Panc1 (cell line): ENCODE measurements around the gene HOXC11. TPM values are rescaled to one million over a fixed set of nuclear protein-coding genes. Genes with fewer than 3 reads are reported as not detected.

Source experiments
- ATAC-seq: fragments of 200-7000 bp; cut with Tn5 transposase; 2 replicates; pipeline ENCODE4 v1.9.1; 2020; ENCODE audit warnings: mild to moderate bottlenecking, moderate library complexity
- BruUV-seq: library from RNA; stranded (reverse); fragments of 400-500 nt; replicated peaks from 2 replicates; lab custom pipeline; 2021; lab: Mats Ljungman, UMichigan
- CTCF ChIA-PET: fragments of 300-600 bp; sonication (Branson Sonifier 250); formaldehyde crosslinking; loops from one replicate; lab custom pipeline; 2022; ENCODE audit warnings: antibody characterized with exemption; lab: Charles Lee
- POLR2A ChIA-PET: fragments of 300-600 bp; sonication (Branson Sonifier 250); formaldehyde crosslinking; loops from one replicate; lab custom pipeline; 2022; ENCODE audit warnings: antibody characterized with exemption; lab: Charles Lee
- DNase-seq: peaks from one replicate; pipeline ENCODE4 v3.0.0-alpha.2; 2010; ENCODE audit warnings: low read depth, low spot score
- H3K27ac ChIP-seq: 2 replicates; pipeline ENCODE4 v1.5.1; 2011; ENCODE audit warnings: mild to moderate bottlenecking, low read length, inconsistent platforms
- H3K27me3 ChIP-seq: fragments of 200-500 bp; sonication (Bioruptor generic); 2 replicates; pipeline ENCODE4 v1.6.0; 2014; ENCODE audit warnings: low read length, inconsistent platforms; ENCODE audit not compliant: control insufficient read depth, insufficient read depth
- H3K36me3 ChIP-seq: fragments of 200-500 bp; sonication (Bioruptor generic); 2 replicates; pipeline ENCODE4 v1.5.1; 2014; ENCODE audit warnings: inconsistent platforms, mild to moderate bottlenecking, low read length, moderate library complexity; ENCODE audit not compliant: control insufficient read depth, insufficient read depth
- H3K4me1 ChIP-seq: 2 replicates; pipeline ENCODE4 v1.5.1; 2011; ENCODE audit warnings: inconsistent platforms, mild to moderate bottlenecking, low read length, moderate library complexity; ENCODE audit not compliant: control insufficient read depth, insufficient read depth
- H3K4me3 ChIP-seq, 2 experiments: 2 replicates each; pipeline ENCODE4 v1.5.1; 2011 to 2012; ENCODE audit warnings: low read depth in 2 of 2, low read length in 2 of 2, mild to moderate bottlenecking in 2 of 2, inconsistent platforms in 1 of 2, moderate library complexity in 1 of 2
- H3K9me3 ChIP-seq: fragments of 200-500 bp; sonication (Bioruptor generic); 2 replicates; pipeline ENCODE4 v1.5.1; 2014; ENCODE audit warnings: low read depth, mild to moderate bottlenecking, inconsistent platforms, low read length, moderate library complexity; ENCODE audit not compliant: control insufficient read depth, insufficient read depth
- CTCF ChIP-seq: fragments of 450-650 bp; IDR thresholded peaks from 2 replicates; pipeline ENCODE4 v1.5.1; 2017; ENCODE audit warnings: mild to moderate bottlenecking
- POLR2AphosphoS5 ChIP-seq: IDR thresholded peaks from 2 replicates; pipeline ENCODE4 v1.6.1; 2012; ENCODE audit warnings: mild to moderate bottlenecking, low read depth, low read length, moderate library complexity
- SIN3A ChIP-seq: IDR thresholded peaks from 2 replicates; pipeline ENCODE4 v1.6.1; 2012; ENCODE audit warnings: low read depth, mild to moderate bottlenecking, low read length, moderate library complexity, borderline replicate concordance; ENCODE audit not compliant: insufficient read depth
- TCF7L2 ChIP-seq: IDR thresholded peaks from 2 replicates; pipeline ENCODE4 v1.6.1; 2011; ENCODE audit warnings: mild to moderate bottlenecking, low read depth, low read length, inconsistent platforms
- in situ Hi-C: cut with HindIII; loops from 2 replicates; pipeline ENCODE4 v1.10.0; 2016; ENCODE audit warnings: low sequenced_read_pairs, low pct_unique_long_range_greater_than_20kb
- intact Hi-C: fragments of 100-400 bp; cut with micrococcal nuclease; formaldehyde crosslinking; loops from one replicate; pipeline ENCODE4 v1.10.0; 2022; ENCODE audit not compliant: unreplicated experiment
- total RNA-seq: library from RNA; stranded (reverse); gene quantifications from one replicate; pipeline ENCODE4 v1.2.1, GENCODE V29; 2021; ENCODE audit not compliant: unreplicated experiment
- TF ChIP-seq, protein P1 (sequence below), 2 experiments: IDR thresholded peaks; 2 replicates each; pipeline ENCODE4 v1.6.1; 2011 to 2012; ENCODE audit warnings: low read depth in 2 of 2, control low read depth in 1 of 2, low read length in 1 of 2, mild to moderate bottlenecking in 1 of 2, moderate library complexity in 1 of 2; ENCODE audit not compliant: insufficient read depth in 1 of 2

HOXC11 gene
- total RNA-seq, 1 experiment from 2014 or later, result 17.0 TPM

DNA sequence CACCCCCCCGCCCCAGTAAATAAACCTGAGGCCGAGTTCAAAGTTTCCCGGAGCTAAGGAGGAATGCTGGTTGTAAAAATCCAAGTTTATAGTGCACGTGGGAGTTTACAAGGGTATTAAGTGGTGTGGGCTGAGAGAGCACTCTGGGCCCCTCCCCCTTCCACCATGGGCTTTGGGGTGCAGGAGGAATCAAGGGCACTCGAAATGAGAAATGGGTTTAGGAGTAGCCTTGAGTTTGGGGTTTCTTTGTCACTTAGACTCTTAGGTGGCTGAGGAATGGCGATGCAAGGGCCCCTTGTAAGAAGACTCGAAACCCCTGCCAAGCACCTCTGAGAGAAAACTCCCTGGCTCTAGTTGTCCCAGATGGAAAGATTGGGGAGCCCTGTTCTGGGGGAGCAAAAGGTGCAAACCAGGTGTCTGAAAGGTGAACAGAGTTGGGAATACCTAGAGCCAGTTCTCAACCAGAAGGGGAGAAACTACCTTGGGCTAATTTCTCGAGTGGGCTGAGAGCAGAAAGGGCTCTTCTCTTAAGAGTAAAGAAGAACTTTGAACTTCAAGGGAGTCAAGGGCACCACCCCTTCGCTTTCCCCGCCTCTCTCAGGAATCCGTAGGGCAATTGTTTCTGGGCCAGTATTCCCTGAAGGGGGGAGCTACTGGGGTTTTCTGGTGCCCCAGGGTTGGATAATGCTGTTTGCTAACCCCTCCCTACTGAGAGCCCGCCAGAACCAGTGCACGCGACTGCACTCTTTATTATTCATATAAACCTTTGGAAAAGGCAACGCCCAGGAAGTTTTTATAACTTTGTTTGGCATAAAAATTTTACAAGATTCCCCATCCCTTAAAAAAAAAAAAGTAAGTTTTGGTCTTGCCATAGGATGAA is 5.8 kb downstream of the HOXC11 start:
- intact Hi-C loops, result no loop called here
- DNase-seq (no peak), ATAC-seq (peak; percentile 33)
- H3K9me3 ChIP-seq, result no peaks in the 10 kb centered on the region
- TF ChIP-seq SIN3A (0 out of 2 replicates have a peak, but pooled peaks have one; percentile 43), TCF7L2 (peak; percentile 86), CTCF (no peak), POLR2AphosphoS5 (peak; percentile 68; the same call in 1 of the 2 replicates)
- TF ChIP-seq, protein P1, sequence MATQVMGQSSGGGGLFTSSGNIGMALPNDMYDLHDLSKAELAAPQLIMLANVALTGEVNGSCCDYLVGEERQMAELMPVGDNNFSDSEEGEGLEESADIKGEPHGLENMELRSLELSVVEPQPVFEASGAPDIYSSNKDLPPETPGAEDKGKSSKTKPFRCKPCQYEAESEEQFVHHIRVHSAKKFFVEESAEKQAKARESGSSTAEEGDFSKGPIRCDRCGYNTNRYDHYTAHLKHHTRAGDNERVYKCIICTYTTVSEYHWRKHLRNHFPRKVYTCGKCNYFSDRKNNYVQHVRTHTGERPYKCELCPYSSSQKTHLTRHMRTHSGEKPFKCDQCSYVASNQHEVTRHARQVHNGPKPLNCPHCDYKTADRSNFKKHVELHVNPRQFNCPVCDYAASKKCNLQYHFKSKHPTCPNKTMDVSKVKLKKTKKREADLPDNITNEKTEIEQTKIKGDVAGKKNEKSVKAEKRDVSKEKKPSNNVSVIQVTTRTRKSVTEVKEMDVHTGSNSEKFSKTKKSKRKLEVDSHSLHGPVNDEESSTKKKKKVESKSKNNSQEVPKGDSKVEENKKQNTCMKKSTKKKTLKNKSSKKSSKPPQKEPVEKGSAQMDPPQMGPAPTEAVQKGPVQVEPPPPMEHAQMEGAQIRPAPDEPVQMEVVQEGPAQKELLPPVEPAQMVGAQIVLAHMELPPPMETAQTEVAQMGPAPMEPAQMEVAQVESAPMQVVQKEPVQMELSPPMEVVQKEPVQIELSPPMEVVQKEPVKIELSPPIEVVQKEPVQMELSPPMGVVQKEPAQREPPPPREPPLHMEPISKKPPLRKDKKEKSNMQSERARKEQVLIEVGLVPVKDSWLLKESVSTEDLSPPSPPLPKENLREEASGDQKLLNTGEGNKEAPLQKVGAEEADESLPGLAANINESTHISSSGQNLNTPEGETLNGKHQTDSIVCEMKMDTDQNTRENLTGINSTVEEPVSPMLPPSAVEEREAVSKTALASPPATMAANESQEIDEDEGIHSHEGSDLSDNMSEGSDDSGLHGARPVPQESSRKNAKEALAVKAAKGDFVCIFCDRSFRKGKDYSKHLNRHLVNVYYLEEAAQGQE (IDR thresholded peaks at IDR 0.05; ENCODE audit: insufficient read depth in 1 of 2, low read depth in 2 of 2, low read length in 1 of 2), result no peak
- in situ Hi-C loops, result no loop called here
- ChIA-PET POLR2A (interaction anchor here (0.5 to 0.6 kb wide), 2 partner anchors 173 to 534 kb away, joined by 5 to 6 read pairs; no protein-coding TSS in a partner anchor), CTCF (interaction anchor here (0.5 to 0.7 kb wide), 3 partner anchors 19 to 237 kb away, joined by 3 to 7 read pairs (median 5); no protein-coding TSS in a partner anchor)
- BruUV-seq, result no TSS peak
- peaks cover 56% of the 10 kb centered on the region for H3K4me1 ChIP-seq
- no peaks in the 10 kb centered on the region for H3K27me3 ChIP-seq
- H3K27ac ChIP-seq, result peak overlapping the region; percentile 100
- no peaks in the 10 kb centered on the region for H3K36me3 ChIP-seq
- peak overlapping the region; percentile 5 to 39; a peak in 3 of 4 replicates for H3K4me3 ChIP-seq

- POLR2A ChIA-PET, result interaction anchor here (0.6 to 0.9 kb wide), 2 partner anchors 14 to 153 kb away, joined by 4 to 5 read pairs; no protein-coding TSS in a partner anchor
- CTCF ChIA-PET, result interaction anchor here (0.6 kb wide), 1 partner anchor 262 kb away, joined by 4 read pairs; no protein-coding TSS in a partner anchor
- Histone ChIP-seq H3K9me3 (no peaks in the 10 kb centered on the region), H3K4me3 (peak overlapping the region; percentile 51 to 65), H3K27ac (peak overlapping the region; percentile 100), H3K36me3 (no peaks in the 10 kb centered on the region), H3K27me3 (no peaks in the 10 kb centered on the region), H3K4me1 (peaks cover 56% of the 10 kb centered on the region)
- DNase-seq, result no peak
- TF ChIP-seq POLR2AphosphoS5 (no peak), SIN3A (no peak), CTCF (no peak)
- ATAC-seq, result 0 out of 2 replicates have a peak, but pooled peaks have one; percentile 13
- BruUV-seq, result no TSS peak
- intact Hi-C loops, result loop anchor here (5.0 kb wide), 1 partner anchor 153 kb away; no protein-coding TSS in a partner anchor
- in situ Hi-C loops, result no loop called here
Measured at GRCh38 chr12:53980104-53980801, 7.3 kb downstream of the HOXC11 start.
